Left cardiac atrium (tissue), 4 donors: Measurements from ENCODE around the gene NDUFA7. TPM values are rescaled to one million over a fixed set of nuclear protein-coding genes. Genes with fewer than 3 reads are reported as not detected.
A peak's percentile ranks its signal among the peaks of the same experiment; 100 is the strongest.
"Not testable (repeated sequence)": the region's sequence is repeated elsewhere in the genome, so short reads cannot be mapped to it uniquely, and the experiment has no call there.

Experiments used
- ATAC-seq, 2 donors: fragments of 200-7000 bp; cut with Tn5 transposase; one replicate each; pipeline ENCODE4 v1.9.1; 2020; ENCODE audit warnings: mild to moderate bottlenecking in 2 of 2, moderate library complexity in 2 of 2
- DNase-seq: peaks from one replicate; pipeline ENCODE4 v3.0.0-alpha.2; 2020
- intact Hi-C, 2 donors: fragments of 100-400 bp; cut with DNase I; formaldehyde crosslinking; loops; one replicate each; pipeline versions ENCODE4 v1.14.1 to v1.15.1; 2022 to 2023
- total RNA-seq, 2 donors: library from RNA; stranded (reverse); fragmentation: NEBNext Ultra II Directional; extraction: Animal tissue kit (Norgen Biotek cat#: 25700); gene quantifications; one replicate each; pipeline ENCODE4 v1.2.1, GENCODE V29; 2021
- donor health status: DM: no; HTN: yes; CAD: no.
- donor health status: DM: no; HTN: yes; CAD: no; lungs with severe emphysema.
- donor health status: DM: yes; HTN: yes; CAD: no.
- donor health status: Dilated cardiomyopathy.

Gene NDUFA7
- total RNA-seq, 2 donors from 2014 or later = 65.3 to 83.8 TPM

- DNase-seq (peak; percentile 6), ATAC-seq (no peak)
- intact Hi-C loops = no loop called here
Measured at GRCh38 chr19:8305798-8306197, 15.4 kb downstream of the NDUFA7 start.

DNA sequence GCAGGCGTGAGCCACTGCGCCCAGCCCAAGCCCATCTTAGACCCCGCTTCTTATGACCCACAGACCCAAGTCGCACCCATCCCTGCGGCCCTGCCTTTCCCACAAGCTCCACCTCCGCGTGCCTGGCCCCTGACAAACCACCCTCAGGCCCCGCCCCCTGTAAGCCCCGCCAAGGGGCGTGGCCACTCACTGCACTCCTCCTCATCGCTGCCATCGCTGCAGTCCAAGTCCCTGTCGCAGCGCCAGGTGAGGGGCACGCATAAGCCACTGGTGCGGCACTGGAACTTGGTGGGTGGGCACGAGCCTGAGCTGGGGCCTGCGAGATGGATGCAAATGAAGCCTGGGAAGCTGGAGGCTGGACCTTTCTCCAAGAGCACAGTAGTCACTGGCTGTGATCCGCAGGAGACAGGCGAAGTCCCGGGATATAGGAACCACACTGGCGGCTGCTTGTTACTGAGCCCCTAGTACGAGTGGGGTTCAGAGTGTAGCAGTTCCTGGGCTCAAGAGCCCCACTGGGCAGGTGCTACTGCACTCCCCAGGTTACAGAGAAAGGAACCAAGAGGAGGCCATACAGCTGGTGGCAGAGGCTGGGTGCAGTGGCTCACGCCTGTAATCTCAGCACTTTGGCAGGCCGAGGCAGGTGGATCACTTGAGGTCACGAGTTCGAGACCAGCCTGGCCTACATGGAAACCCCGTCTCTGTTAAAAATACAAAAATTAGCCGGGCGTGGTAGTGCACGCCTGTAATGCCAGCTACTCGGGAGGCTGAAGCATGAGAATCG, 16.1 kb downstream of the NDUFA7 start:
- intact Hi-C loops = no loop called here
- DNase-seq (peak; percentile 31), ATAC-seq (no peak)

GRCh38 chr19:8302734-8303133, 18.4 kb downstream of the NDUFA7 start:
- peak; percentile 8 for DNase-seq
- intact Hi-C loops = no loop called here
- peak in 1 of 2 donors; percentile 3 for ATAC-seq

DNA sequence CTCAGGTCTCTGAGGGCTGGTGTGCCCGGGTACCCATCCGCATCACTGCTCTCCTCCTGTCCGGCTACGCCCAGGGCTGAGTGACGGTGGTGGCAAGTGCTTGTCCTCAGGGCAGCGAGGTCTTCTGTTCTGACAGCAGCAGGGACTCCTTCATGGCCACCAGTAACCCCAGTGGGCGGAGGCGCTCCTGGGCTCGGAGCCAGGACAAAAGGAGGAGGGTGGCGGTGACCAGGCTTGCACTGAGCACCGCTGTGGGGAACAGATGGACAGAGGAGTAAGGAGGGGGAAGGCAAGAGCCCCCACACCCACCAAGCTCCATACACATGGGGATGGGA, 18.9 kb downstream of the NDUFA7 start:
- intact Hi-C loops = no loop called here
- ATAC-seq = peak; percentile 66 to 73
- peak; percentile 51 for DNase-seq

DNA sequence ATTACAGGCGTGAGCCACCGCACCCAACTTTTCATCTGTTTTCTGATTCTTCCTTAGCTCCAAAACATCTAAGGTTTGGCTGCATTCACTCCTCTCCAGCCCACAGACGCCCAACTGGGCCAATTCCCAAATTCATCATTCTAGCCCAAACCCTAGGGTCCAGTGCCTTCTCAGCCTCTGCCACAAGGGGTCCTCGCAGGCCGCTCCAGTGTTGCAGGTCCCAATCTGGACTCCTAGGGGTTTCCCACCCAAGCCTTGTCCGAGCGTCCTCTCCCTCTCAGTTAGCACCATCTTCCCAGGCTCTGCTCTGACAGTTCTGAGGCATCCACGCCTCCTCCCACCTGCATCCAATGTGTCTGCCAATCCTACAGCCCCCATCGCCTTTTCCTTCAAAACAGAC, 29.8 kb downstream of the NDUFA7 start:
- peak; percentile 30 to 73 for ATAC-seq
- DNase-seq, intact Hi-C loops: not testable (repeated sequence)

- DNase-seq, intact Hi-C loops: not testable (repeated sequence)
- peak; percentile 61 to 77 for ATAC-seq
Measured at GRCh38 chr19:8276508-8276907, 44.7 kb downstream of the NDUFA7 start.

- DNase-seq = no peak
- intact Hi-C loops = loop anchor here in 1 of 2 donors (10.0 kb wide), 1 partner anchor 805 kb away; no protein-coding TSS in a partner anchor
- no peak for ATAC-seq
Measured at GRCh38 chr19:8269724-8270123, 51.5 kb downstream of the NDUFA7 start.

DNA sequence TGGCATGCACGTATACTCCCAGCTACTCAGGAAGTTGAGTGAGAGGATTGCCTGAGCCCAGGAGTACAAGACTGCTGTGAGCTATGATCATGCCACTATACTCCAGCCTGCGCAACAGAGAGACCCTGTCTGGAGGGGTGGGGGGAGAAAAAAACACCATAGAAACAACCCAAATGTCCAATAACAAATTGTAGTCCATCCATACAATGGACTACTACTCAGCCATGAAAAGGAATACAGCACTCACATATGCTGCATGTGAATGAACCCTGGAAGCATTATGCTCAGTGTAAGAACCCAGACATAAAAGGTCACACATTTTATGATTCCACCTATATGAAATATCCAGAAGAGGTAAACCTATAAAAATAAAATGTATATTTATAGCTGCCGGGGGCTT, 55.3 kb downstream of the NDUFA7 start:
- intact Hi-C loops = loop anchor here in 1 of 2 donors (10.0 kb wide), 1 partner anchor 809 kb away; no protein-coding TSS in a partner anchor
- ATAC-seq (no peak), DNase-seq (no peak)

DNA sequence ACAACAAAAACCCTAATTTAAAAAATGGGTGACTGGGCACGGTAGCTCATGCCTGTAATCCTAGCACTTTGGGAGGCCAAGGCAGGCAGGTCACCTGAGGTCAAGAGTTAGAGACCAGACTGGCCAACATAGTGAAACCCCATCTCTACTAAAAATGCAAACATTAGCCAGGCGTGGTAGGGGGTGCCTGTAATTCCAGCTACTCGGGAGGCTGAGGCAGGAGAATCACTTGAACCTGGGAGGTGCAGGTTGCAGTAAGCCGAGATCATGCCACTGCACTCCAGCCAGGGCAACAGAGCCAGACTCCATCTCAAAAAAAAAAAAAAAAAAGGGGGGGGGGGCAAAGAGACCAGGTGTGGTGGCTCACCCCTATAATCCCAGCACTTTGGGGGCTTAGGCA, 56.9 kb downstream of the NDUFA7 start:
- intact Hi-C loops = loop anchor here in 1 of 2 donors (10.0 kb wide), 1 partner anchor 811 kb away; no protein-coding TSS in a partner anchor
- not testable (repeated sequence) for DNase-seq, ATAC-seq

- no peak for DNase-seq
- intact Hi-C loops = loop anchor here in 1 of 2 donors (10.0 kb wide), 1 partner anchor 812 kb away; no protein-coding TSS in a partner anchor
- no peak for ATAC-seq
Measured at GRCh38 chr19:8262431-8262830, 58.7 kb downstream of the NDUFA7 start.

GRCh38 chr19:8261881-8262280, 59.3 kb downstream of the NDUFA7 start:
- DNase-seq = no peak
- no peak for ATAC-seq
- intact Hi-C loops = loop anchor here in 1 of 2 donors (10.0 kb wide), 1 partner anchor 813 kb away; no protein-coding TSS in a partner anchor

GRCh38 chr19:8261347-8261746, 59.8 kb downstream of the NDUFA7 start:
- intact Hi-C loops = loop anchor here in 1 of 2 donors (10.0 kb wide), 1 partner anchor 813 kb away; no protein-coding TSS in a partner anchor
- DNase-seq = no peak
- ATAC-seq = peak in 1 of 2 donors; percentile 7

Other genes with a start within 250 kb of the NDUFA7 start
- not detected for gene FBN3, start 171.8 kb downstream of the NDUFA7 start, total RNA-seq
- 10 to 100 TPM; 13.8 to 17.3 TPM for gene CERS4, start 112.0 kb downstream of the NDUFA7 start, total RNA-seq
- 10 to 100 TPM; 33.6 to 40.8 TPM for gene CD320, start 13.0 kb downstream of the NDUFA7 start, total RNA-seq
- 1,000 to 10,000 TPM; 1,064 to 1,153 TPM for gene RPS28, start 121 bp upstream of the NDUFA7 start, total RNA-seq
- gene KANK3, start 21.9 kb upstream of the NDUFA7 start, total RNA-seq = 10 to 100 TPM; 19.3 to 19.6 TPM
- gene ANGPTL4, start 42.8 kb upstream of the NDUFA7 start, total RNA-seq = 10 to 100 TPM; 16.3 to 81.6 TPM
- gene RAB11B, start 69.0 kb upstream of the NDUFA7 start, total RNA-seq = 100 to 1,000 TPM; 133 to 163 TPM
- 10 to 100 TPM; 81.1 to 87.8 TPM for gene MARCHF2, start 91.9 kb upstream of the NDUFA7 start, total RNA-seq
- gene HNRNPM, start 123.6 kb upstream of the NDUFA7 start, total RNA-seq = 100 to 1,000 TPM; 102 to 126 TPM
- 1 to 10 TPM; 1.0 to 1.4 TPM for gene PRAM1, start 181.3 kb upstream of the NDUFA7 start, total RNA-seq
- gene ZNF414, start 192.8 kb upstream of the NDUFA7 start, total RNA-seq = 10 to 100 TPM; 13.6 to 16.6 TPM